ENCODE measurements around the gene HOXD8. TPM values are rescaled to one million over a fixed set of nuclear protein-coding genes. Genes with fewer than 3 reads are reported as not detected.

The HOXD8 gene
- total RNA-seq, 1 donor from 2014 or later: 0.58 TPM

DNA sequence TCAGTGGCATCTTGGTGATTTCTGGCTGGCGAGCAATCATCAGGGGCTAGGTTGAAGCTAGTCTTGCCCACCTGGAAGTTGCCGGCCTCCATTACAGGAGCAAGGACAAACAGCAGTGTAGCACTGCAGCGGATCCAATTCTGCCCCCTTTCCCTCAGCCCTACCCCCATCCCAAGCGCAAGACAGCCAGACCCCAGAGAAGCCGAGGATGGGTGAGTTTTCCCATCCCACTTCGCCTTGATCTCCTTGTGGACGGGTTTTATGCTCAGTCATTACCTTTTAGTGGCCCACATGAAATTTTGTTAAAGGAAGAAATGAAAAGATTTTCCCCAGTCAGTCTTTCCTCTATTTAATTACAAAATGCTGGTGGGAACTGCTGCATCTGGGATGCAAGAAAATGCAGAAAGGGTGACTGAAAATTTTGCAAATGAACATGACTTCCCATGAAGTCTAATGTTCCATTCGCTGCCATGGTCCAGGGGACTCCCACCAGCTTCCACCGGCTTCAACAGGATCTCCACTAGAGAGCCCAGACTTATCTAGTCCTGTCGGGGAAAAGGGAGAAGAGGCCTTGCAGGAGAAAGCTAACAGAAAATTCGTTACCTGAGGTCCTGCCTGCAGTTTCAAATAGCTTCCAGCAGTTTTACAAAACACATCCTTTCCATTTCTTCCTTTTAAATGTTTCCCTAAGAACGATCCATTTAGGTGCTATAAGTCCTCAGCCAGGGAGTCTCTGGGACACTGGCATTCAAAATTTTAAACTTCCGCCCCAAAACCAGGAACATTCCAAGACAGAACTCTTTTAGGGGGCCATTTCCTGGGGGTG lies 8.9 kb upstream of the HOXD8 start:
- peaks cover 4% of the 10 kb centered on the region for H3K9me3 Mint-ChIP-seq
- no peak for DNase-seq (ENCODE audit: low spot score in 2 of 2, unreplicated experiment in 2 of 2)
- TF ChIP-seq, protein P1, sequence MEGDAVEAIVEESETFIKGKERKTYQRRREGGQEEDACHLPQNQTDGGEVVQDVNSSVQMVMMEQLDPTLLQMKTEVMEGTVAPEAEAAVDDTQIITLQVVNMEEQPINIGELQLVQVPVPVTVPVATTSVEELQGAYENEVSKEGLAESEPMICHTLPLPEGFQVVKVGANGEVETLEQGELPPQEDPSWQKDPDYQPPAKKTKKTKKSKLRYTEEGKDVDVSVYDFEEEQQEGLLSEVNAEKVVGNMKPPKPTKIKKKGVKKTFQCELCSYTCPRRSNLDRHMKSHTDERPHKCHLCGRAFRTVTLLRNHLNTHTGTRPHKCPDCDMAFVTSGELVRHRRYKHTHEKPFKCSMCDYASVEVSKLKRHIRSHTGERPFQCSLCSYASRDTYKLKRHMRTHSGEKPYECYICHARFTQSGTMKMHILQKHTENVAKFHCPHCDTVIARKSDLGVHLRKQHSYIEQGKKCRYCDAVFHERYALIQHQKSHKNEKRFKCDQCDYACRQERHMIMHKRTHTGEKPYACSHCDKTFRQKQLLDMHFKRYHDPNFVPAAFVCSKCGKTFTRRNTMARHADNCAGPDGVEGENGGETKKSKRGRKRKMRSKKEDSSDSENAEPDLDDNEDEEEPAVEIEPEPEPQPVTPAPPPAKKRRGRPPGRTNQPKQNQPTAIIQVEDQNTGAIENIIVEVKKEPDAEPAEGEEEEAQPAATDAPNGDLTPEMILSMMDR (IDR thresholded peaks at IDR 0.05; ENCODE audit: unreplicated experiment): no peak
- peaks cover 3% of the 10 kb centered on the region for H3K36me3 Mint-ChIP-seq
- H3K27me3 Mint-ChIP-seq (ENCODE audit: low read depth): peaks cover 97% of the 10 kb centered on the region
- H3K27ac Mint-ChIP-seq: no peak overlapping the region
- H3K4me1 Mint-ChIP-seq: peaks cover 9% of the 10 kb centered on the region
- H3K4me3 Mint-ChIP-seq: no peak overlapping the region

DNA sequence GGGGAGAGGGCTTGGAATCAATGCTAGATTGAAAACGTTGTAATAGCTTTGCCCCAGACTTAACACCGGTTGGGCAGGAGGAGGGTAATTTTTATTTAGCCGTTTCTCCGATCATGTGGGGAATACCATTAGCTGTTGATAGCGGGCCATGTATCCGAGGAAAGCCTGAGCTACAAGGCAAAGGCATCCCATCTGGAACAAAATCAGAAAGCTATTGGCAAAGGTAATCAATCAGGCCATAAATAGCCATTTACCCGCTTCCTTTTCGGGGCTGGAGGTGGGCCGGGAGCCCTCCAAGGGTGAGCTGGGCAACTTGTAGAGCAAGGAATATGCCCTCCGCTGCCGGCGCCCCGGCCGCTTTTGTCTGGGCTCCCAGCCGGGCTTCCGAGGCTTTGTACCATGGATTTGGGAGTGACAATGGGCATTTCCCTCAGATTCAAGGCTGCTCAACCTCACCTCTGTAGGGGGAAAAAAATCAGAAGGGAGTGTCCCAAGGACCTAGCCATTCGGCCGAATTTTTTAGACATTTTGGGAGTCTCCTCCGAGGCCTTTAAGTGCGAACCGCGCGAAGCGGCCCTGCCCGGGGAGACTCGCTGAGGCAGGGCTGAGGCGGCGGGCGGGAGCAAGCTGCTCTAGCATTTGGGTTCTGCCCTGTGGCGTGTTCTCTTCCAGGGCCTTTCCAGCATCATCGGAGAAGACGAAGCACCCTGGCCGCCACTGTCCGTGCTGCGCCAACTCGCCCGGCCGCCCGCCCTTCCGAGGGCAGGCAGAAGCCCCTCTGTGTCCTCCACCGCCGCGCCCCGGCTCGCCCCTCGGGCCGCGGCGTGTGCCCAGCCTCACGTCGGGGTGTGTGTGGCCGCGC lies 8.1 kb upstream of the HOXD8 start:
- Mint-ChIP-seq H3K4me1 (peaks cover 8% of the 10 kb centered on the region), H3K9me3 (peaks cover 4% of the 10 kb centered on the region), H3K4me3 (no peak overlapping the region), H3K27me3 (ENCODE audit: low read depth) (peaks cover 97% of the 10 kb centered on the region), H3K27ac (no peak overlapping the region), H3K36me3 (peaks cover 3% of the 10 kb centered on the region)
- TF ChIP-seq, protein P1 (IDR thresholded peaks at IDR 0.05; ENCODE audit: unreplicated experiment): no peak
- no peak for DNase-seq (ENCODE audit: low spot score in 2 of 2, unreplicated experiment in 2 of 2)

DNA sequence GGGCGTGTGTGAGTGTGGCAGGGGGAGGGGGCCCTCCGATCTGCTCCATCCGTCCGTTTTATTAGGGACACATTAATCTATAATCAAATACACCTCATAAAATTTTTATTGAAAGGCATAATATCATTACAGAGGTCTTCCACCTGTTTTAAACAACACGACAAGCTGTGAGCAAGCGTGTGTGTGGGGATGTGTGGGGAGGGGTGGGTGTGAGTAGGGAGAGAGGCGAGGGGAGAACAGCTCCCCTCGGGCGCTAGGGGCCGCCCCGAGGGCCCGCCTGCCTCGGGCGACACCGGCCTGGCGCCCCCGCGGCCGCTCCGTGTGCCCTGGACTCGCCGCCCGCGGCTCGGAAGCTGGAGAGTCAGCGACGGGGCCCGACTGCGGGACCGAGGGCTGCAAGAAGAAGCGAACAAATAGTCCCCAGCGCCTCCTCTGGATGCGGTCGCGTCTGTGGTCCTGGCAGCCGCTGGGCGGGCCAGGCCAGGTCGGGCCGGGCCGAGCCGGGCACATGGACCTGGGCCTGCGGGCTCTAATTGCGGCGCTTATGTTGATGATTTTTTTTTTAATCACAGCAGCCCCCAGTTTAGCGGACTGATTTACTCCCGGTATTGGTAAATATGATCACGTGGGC lies 7.3 kb upstream of the HOXD8 start:
- H3K9me3 Mint-ChIP-seq: no peaks in the 10 kb centered on the region
- peak overlapping the region; percentile 65 for H3K4me3 Mint-ChIP-seq
- H3K36me3 Mint-ChIP-seq: no peaks in the 10 kb centered on the region
- peaks cover 8% of the 10 kb centered on the region for H3K4me1 Mint-ChIP-seq
- no peak overlapping the region for H3K27ac Mint-ChIP-seq
- H3K27me3 Mint-ChIP-seq (ENCODE audit: low read depth): peaks cover 97% of the 10 kb centered on the region
- DNase-seq (ENCODE audit: low spot score in 2 of 2, unreplicated experiment in 2 of 2): no peak
- TF ChIP-seq, protein P1 (IDR thresholded peaks at IDR 0.05; ENCODE audit: unreplicated experiment): no peak

DNA sequence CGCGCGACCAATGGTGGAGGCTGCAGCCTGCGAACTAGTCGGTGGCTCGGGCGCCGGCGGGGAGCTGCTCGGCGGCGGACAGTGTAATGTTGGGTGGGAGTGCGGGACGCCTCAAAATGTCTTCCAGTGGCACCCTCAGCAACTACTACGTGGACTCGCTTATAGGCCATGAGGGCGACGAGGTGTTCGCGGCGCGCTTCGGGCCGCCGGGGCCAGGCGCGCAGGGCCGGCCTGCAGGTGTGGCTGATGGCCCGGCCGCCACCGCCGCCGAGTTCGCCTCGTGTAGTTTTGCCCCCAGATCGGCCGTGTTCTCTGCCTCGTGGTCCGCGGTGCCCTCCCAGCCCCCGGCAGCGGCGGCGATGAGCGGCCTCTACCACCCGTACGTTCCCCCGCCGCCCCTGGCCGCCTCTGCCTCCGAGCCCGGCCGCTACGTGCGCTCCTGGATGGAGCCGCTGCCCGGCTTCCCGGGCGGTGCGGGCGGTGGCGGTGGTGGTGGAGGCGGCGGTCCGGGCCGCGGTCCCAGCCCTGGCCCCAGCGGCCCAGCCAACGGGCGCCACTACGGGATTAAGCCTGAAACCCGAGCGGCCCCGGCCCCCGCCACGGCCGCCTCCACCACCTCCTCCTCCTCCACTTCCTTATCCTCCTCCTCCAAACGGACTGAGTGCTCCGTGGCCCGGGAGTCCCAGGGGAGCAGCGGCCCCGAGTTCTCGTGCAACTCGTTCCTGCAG lies 6.7 kb upstream of the HOXD8 start, which contains the start of gene HOXD9:
Gene HOXD9 (plus strand): TSS at position 37 of the 728 bp plus-strand sequence. CDS start 50 bp downstream, at position 87.
- Mint-ChIP-seq H3K9me3 (no peaks in the 10 kb centered on the region), H3K4me3 (peak within 1 kb of the TSS; percentile 65), H3K27me3 (ENCODE audit: low read depth) (peaks cover 98% of the 10 kb centered on the region), H3K36me3 (no peaks in the 10 kb centered on the region), H3K27ac (no peak within 1 kb of the TSS), H3K4me1 (peaks cover 8% of the 10 kb centered on the region)
- DNase-seq (ENCODE audit: low spot score in 2 of 2, unreplicated experiment in 2 of 2): no peak
- TF ChIP-seq, protein P1 (IDR thresholded peaks at IDR 0.05; ENCODE audit: unreplicated experiment): no peak

Data from mesothelial cell of epicardium (in vitro differentiated cells).